ENCODE results near the gene KRT82.
A peak's percentile ranks its signal among the peaks of the same experiment; 100 is the strongest.

KRT82 gene

DNA sequence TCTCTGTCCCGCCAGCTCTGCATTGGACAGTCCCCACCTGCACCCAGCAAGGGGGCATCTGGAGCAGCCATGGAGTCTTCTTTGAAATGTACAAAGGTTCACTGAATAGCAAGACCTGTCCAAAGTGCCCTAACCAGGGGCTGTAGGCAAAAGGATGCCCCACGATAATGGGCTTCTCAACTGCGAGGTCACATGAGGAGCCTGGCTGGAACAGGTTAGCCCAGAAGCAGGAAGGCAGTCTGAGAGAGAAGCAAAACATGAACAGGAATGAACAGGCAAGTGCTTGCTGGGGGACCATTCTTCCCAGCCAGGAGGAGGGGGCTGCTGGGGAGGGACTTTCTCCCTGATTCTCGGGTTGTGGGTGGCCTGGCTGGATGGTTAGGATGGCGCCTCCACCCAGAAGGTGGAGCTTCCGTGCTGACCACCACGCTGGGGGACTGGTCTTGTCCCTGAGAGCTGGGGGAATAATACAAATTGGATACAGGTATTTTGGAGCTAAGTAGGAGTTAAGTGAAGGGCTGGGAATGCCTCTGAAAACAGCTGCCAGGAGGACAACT, 46.0 kb downstream of the KRT82 start:
- no peak for DNase-seq
- TF ChIP-seq POLR2A (IDR thresholded peaks at IDR 0.05; ENCODE audit: low read length) (no peak), GATA1 (IDR thresholded peaks at IDR 0.05; ENCODE audit: low read depth, low read length) (no peak)

DNA sequence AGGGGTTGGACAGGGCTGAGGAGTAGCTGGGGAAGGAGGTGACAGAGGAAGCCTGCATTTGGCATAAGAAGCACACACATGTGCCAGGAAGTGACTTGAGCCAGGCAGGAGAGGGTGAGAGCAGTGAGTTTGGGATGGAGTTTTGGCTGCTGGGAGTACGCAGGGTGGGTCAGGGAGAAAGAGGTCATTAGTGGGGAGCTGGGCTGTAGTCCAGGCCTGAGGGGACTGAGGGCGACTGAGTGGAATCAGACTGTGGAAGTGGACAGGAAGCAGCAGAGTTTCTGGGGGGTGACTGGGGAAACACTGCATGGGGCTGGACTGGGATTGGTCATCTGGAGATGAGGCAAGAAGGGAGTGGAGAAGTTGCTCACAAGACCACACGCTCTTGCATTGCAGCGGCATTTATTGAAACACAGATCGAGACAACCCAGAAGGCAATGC, 46.5 kb downstream of the KRT82 start:
- no peak for TF ChIP-seq POLR2A (IDR thresholded peaks at IDR 0.05; ENCODE audit: low read length)
- TF ChIP-seq GATA1 (IDR thresholded peaks at IDR 0.05; ENCODE audit: low read depth, low read length) = no peak
- no peak for DNase-seq

DNA sequence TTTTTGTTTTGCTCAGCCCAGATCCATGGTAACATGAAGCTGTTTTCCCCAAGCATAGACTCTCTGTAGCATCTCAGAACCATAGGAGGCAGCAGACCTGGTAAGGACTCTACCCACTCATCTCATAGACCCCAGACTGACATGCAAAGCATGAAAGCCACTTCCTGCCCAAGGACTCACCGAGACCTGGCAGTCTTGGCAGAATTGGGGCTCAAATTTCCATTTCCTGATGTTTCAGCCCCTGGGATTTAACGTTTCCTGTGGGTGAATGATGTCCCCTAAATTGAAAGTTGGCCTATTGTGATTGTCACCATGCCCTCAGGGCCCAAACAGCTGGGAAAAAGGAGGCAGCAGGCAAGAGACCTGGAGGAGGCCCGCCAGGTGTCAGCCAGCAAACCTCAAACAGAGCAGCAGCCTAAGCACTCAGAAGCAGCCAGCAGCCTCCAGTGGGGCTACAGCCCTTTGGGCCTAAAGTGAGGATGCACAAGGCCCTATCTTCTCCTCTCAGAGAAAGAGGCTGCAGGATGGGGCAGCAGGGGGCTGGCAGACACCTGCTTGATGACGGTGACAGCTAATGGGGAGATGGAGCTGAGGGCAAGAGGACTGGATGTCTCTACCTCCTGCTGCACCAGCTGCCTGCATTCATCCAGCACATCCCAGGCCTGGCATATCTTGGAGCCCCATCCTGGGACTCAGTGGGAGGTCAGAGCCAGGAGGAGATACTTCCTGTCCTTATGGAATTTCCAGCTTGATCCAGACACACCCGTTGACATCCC, 47.4 kb downstream of the KRT82 start:
- DNase-seq = no peak
- TF ChIP-seq POLR2A (IDR thresholded peaks at IDR 0.05; ENCODE audit: low read length) (no peak), GATA1 (IDR thresholded peaks at IDR 0.05; ENCODE audit: low read depth, low read length) (no peak)

DNA sequence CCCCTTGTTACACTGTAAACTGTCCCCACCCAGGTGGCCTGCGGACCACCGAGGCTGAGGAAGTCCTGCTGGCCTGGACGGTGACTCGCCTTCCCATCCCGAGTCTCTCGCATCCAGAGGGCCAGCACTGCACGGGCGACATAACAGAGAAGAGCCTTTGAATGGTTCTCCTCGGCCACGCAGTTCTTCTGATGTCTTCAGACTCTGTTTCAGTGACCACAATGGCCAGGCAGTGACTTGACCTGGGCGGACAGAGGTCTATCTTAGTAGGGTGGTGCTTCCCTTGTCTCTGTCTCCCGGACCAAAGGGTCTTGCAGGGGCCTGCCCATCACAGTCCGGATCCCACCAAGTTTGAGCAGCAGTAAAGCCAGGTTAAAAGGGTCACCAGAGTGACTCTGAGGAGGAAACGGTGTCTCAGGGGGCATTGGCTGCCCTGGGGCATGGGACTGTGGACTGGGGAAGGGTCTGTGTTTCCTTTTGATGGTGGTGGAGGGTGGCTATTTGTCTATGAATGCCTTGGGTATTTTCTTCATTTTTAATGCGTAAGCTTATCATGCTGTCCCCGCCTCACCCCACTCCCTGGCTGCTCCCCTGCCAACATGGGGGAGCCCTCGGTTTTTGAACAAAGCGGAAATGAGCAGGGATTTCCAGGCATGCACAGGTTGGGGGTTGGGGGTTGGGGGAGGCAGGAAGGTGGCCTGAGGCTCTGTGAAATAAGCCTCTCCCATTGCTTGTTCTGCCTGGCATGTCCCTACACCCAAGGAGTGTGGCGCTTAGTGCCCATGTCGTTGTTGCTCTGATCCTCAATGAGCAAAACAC, 49.2 kb downstream of the KRT82 start:
- no peak for DNase-seq
- TF ChIP-seq GATA1 (IDR thresholded peaks at IDR 0.05; ENCODE audit: low read depth, low read length) (no peak), POLR2A (IDR thresholded peaks at IDR 0.05; ENCODE audit: low read length) (no peak)

DNA sequence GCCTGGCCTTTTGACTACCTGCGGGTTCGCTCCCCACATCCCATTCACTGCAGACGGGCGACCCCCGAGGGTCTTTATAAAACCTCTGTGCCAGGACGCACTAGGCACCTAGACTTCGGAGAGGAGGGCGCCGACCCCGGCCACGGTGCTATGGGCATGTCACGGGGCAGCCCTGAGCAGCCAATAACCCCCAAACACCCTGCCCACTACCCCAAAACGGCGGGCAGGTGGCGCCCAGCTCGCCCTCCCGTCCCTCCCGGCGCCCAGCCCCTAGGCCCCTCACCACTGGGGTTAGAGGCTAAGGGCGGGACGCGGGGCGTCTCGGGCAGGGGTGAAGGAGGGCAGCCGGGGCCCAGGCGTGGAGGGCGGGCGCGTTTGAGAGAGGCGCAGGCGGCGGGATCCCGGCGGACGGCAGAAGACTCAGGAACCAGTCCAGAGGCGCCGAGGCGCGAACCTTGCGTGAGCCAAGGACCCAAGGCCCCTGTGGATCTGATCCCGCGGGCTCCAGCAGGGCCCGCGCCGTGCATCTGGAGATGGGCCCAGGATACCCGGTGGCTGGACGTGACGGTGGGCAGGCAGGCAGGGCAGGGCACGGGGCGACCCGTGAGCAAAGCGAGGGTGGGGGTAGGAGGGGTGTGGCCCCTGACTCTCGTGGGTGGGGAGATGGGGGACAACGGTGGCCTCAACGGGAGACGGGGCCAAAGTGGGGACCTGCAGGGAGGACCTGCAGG, 49.9 kb downstream of the KRT82 start:
- DNase-seq = no peak
- TF ChIP-seq GATA1 (IDR thresholded peaks at IDR 0.05; ENCODE audit: low read depth, low read length) (no peak), POLR2A (IDR thresholded peaks at IDR 0.05; ENCODE audit: low read length) (no peak)

DNA sequence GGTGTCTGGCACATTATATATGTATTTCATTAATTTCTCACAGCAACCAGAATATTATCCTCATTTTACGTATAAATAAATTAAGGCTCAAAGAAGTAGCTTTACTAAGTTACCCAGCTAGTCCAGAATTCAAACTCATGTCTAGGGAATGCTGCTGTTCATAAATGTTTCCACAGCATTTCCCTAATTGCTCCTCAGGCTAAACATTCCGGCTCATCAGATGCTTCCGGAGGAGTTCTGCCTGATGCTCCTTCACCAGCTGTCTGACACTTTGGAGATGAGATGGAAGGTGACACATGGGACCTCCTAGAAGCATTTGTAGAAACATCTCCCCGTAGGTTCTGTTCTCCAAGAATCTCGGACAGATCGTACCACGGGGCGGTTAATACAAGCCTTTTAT, 51.0 kb downstream of the KRT82 start:
- no peak for DNase-seq
- no peak for TF ChIP-seq GATA1 (IDR thresholded peaks at IDR 0.05; ENCODE audit: low read depth, low read length)
- no peak for TF ChIP-seq POLR2A (IDR thresholded peaks at IDR 0.05; ENCODE audit: low read length)

DNA sequence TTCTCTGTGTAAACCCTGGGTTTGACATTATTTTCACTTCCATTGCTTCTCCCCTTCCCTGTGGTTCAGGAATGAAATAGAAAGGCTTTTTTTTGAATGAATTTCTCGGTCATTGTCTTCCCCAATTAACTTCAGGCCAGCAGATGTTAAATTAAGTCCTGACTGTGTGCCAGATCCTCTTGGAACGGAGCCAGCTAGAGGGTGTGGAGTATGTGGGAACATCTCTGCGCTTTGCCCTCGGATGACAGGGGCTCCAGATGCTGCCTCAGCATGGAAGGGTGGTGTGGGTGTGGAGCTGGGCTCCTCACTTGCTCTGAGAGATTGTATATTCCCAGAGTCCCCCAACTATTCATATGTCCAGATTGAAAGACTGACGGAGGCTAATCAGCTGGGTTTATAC, 51.9 kb downstream of the KRT82 start:
- DNase-seq = peak in 1 of 2 experiments; percentile 6
- TF ChIP-seq POLR2A (IDR thresholded peaks at IDR 0.05; ENCODE audit: low read length) = no peak
- TF ChIP-seq GATA1 (IDR thresholded peaks at IDR 0.05; ENCODE audit: low read depth, low read length) = no peak

DNA sequence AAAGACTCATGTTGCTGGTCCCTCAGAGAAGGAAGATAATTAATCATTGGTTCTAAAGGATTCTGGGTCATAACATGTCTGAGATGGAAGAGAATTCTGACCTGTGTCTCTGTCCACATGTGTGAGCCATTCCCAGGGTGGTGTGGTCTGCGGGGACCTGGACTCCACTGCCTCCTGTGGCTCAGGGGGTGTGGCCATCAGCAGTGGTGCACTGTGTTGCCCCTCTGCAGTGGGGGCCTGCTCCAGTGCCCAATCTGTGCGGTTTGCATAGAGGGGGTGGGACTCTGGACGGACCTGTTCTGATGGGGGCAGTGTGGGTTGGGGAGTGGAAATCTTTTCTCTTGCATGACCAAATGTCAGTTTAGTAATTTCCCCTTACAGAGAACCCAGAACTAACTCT, 52.4 kb downstream of the KRT82 start:
- no peak for DNase-seq
- TF ChIP-seq POLR2A (IDR thresholded peaks at IDR 0.05; ENCODE audit: low read length) (no peak), GATA1 (IDR thresholded peaks at IDR 0.05; ENCODE audit: low read depth, low read length) (no peak)

DNA sequence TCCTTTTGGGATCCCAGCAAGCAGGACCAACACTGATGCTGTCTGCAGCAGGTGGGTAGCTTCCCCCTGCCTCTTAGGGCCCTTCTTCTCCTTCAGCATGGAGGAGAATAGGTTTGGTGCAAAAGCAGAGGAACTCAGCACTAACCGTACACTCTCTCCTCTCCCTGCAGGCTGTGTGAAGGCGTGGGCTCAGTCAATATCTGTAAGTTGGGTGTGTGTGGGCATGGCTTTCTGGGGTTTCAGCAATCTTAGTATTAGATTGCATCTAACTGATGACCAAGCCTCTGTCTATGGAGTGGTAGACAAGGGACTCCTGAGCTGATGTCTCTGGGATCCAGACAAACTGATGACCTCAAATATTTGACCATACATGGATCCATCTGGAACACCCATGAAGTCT, 53.2 kb downstream of the KRT82 start:
- TF ChIP-seq GATA1 (IDR thresholded peaks at IDR 0.05; ENCODE audit: low read depth, low read length) (no peak), POLR2A (IDR thresholded peaks at IDR 0.05; ENCODE audit: low read length) (no peak)

DNA sequence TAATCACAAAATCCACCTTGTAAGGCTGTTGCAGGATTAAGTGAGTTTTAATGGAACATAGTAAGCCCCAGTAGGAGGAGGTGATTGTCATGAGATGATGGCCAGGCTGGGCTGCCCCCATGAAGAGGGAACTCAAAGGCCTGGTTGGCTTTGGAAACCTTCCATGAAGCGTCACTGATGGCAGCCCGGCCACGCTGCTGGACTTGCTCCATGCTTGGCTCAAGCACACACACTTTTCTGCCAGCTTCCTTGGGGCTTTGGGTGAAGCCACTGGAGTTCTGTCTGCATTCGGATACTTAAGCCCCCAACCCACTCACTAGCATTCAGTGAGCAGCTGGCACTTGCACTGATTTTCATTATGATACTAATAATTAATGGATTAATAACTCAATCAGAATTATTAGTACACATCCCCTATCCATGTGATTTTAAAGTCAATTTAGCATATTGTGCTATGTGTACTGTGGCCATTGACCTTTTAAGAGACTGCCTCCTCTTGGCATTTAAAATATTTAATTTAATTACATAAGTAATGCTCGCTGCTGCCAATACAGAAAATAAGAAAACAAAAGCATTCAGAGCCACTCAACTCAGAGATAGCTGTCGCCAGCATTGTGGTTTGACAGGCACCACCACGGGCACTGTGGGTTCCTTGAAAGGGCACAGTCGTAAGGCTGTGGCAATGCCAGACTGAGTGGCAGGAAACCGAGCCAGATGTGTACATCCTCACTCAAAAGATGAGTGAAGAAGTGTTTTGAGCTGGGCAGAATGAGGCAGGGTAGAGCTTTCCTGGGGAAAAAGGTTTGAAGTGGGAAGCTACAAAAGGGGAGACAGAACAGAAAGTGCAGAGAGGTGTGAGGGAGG, 54.7 kb downstream of the KRT82 start:
- no peak for TF ChIP-seq GATA1 (IDR thresholded peaks at IDR 0.05; ENCODE audit: low read depth, low read length)
- TF ChIP-seq POLR2A (IDR thresholded peaks at IDR 0.05; ENCODE audit: low read length) = no peak
- DNase-seq = no peak

More for the DNA sequence above, 53.2 kb downstream of the KRT82 start:
- no peak for DNase-seq

DNA sequence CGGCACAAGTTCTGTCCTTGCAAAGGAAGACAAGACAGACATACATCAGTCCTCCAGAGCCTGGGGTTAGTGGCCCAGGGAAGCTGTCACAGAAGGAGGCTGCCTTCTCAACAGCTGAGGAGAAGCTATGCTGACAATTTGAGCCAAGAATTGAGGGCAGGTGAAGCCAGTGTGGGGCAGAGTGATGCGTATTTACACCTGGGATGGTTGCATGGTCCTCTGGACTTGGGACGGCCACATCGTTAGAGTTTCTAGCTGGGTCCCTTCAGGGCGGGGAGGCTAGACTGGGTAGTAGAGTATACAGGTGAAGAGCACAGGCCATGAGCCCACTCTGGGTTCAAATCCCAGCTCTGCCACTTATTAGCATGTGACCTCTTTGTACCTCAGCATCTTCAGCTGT, 55.3 kb downstream of the KRT82 start:
- TF ChIP-seq POLR2A (IDR thresholded peaks at IDR 0.05; ENCODE audit: low read length) = no peak
- TF ChIP-seq GATA1 (IDR thresholded peaks at IDR 0.05; ENCODE audit: low read depth, low read length) = no peak
- no peak for DNase-seq

DNA sequence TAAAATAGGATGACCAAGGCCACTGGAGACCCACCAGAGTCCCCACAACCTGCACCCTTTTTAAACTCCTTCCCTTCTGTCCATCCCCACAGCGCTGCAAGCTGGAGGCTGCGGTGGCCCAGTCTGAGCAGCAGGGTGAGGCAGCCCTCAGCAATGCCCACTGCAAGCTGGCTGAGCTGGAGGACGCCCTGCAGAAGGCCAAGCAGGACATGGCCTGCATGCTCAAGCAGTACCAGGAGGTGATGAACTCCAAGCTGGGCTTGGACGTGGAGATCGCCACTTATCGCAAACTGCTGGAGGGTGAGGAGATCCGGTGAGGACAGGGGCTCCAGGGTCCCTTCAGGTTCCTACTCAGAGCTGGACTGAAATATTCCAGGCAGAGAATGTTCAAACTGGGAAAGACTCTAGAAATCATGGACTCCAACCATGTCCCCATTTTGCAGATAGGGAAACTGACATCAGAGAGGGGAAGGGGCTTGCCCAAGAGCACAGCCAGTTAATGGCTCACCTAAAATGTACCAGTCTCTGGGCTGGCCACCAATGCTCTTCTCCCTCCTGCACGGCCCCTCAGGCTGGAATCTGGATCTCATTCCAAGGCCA, 56.0 kb downstream of the KRT82 start:
- TF ChIP-seq GATA1 (IDR thresholded peaks at IDR 0.05; ENCODE audit: low read depth, low read length) (no peak), POLR2A (IDR thresholded peaks at IDR 0.05; ENCODE audit: low read length) (no peak)
- DNase-seq = no peak
